Immature natural killer cell (primary cell): ENCODE data around the gene NBPF14. TPM values are rescaled to one million over a fixed set of nuclear protein-coding genes. Genes with fewer than 3 reads are reported as not detected.
A peak's percentile ranks its signal among the peaks of the same experiment; 100 is the strongest.
"Not testable (repeated sequence)": the region's sequence is repeated elsewhere in the genome, so short reads cannot be mapped to it uniquely, and the experiment has no call there.

Source experiments
- DNase-seq, 3 donors: peaks; one replicate each; pipeline ENCODE4 v3.0.0; 2022; ENCODE audit warnings: mixed read lengths in 1 of 3
- H3K27ac Mint-ChIP-seq, 6 donors: one replicate each; pipeline ENCODE4 v1.8.0; 2020; ENCODE audit warnings: mixed read lengths in 6 of 6, mild to moderate bottlenecking in 5 of 6, inconsistent platforms in 4 of 6, moderate library complexity in 3 of 6
- H3K27me3 Mint-ChIP-seq, 3 donors: one replicate each; pipeline ENCODE4 v1.8.0; 2020 to 2021; ENCODE audit warnings: low read depth in 3 of 3, mild to moderate bottlenecking in 3 of 3, mixed read lengths in 3 of 3, moderate library complexity in 3 of 3, inconsistent platforms in 1 of 3
- H3K36me3 Mint-ChIP-seq, 3 donors: one replicate each; pipeline ENCODE4 v1.8.0; 2020; ENCODE audit warnings: mixed read lengths in 3 of 3, inconsistent platforms in 2 of 3, mild to moderate bottlenecking in 2 of 3
- H3K4me1 Mint-ChIP-seq, 2 donors: one replicate each; pipeline ENCODE4 v1.8.0; 2020; ENCODE audit warnings: inconsistent platforms in 2 of 2, mild to moderate bottlenecking in 2 of 2, mixed read lengths in 2 of 2, moderate library complexity in 1 of 2
- H3K4me3 Mint-ChIP-seq, 5 donors: one replicate each; pipeline ENCODE4 v1.8.0; 2020; ENCODE audit warnings: mild to moderate bottlenecking in 5 of 5, mixed read lengths in 5 of 5, inconsistent platforms in 3 of 5, moderate library complexity in 3 of 5
- H3K9me3 Mint-ChIP-seq, 6 donors: one replicate each; pipeline ENCODE4 v1.8.0; 2020; ENCODE audit warnings: mild to moderate bottlenecking in 6 of 6, mixed read lengths in 6 of 6, inconsistent platforms in 4 of 6, moderate library complexity in 3 of 6
- polyA plus RNA-seq, 3 donors: library from polyadenylated mRNA; unstranded; fragments of 300-500 nt; fragmentation: Illumina TruSeq; gene quantifications; one replicate each; pipeline ENCODE4 v1.2.3, GENCODE V29; 2021

The NBPF14 gene
- polyA plus RNA-seq, 3 donors from 2014 or later = 9.9 to 11.1 (median 10.1) TPM

GRCh38 chr1:148522072-148522471 lies 73.7 kb downstream of the NBPF14 start:
- H3K27ac Mint-ChIP-seq = peak overlapping the region; percentile 93 to 99 (median 98)
- DNase-seq = peak; percentile 82 to 88 (median 86)
- H3K27me3 Mint-ChIP-seq = peaks cover 9 to 12% (median 10%) of the 10 kb centered on the region in 3 donors
- H3K9me3 Mint-ChIP-seq, H3K36me3 Mint-ChIP-seq: not testable (repeated sequence)
- peak overlapping the region; percentile 88 to 98 (median 94) for H3K4me3 Mint-ChIP-seq
- H3K4me1 Mint-ChIP-seq = peaks cover 9 to 12% of the 10 kb centered on the region in 2 donors

- H3K4me3 Mint-ChIP-seq = peak overlapping the region in 1 of 5 donors; percentile 47
- not testable (repeated sequence) for H3K36me3 Mint-ChIP-seq, H3K27me3 Mint-ChIP-seq, H3K9me3 Mint-ChIP-seq
- peaks cover 20 to 27% of the 10 kb centered on the region in 2 donors for H3K4me1 Mint-ChIP-seq
- H3K27ac Mint-ChIP-seq = peak overlapping the region in 3 of 6 donors; percentile 72 to 80 (median 80)
- peak; percentile 50 to 60 (median 57) for DNase-seq
Observed at GRCh38 chr1:148514310-148514709, 81.5 kb downstream of the NBPF14 start.

- not testable (repeated sequence) for DNase-seq, H3K9me3 Mint-ChIP-seq, H3K36me3 Mint-ChIP-seq, H3K27me3 Mint-ChIP-seq
- Mint-ChIP-seq H3K27ac (peak overlapping the region in 1 of 6 donors; percentile 62), H3K4me1 (peaks cover 17 to 23% of the 10 kb centered on the region in 2 donors), H3K4me3 (peak overlapping the region in 1 of 5 donors; percentile 21)
Observed at GRCh38 chr1:148512571-148513184, 83.1 kb downstream of the NBPF14 start.

- not testable (repeated sequence) for DNase-seq, H3K36me3 Mint-ChIP-seq, H3K27ac Mint-ChIP-seq, H3K4me3 Mint-ChIP-seq, H3K27me3 Mint-ChIP-seq, H3K9me3 Mint-ChIP-seq, H3K4me1 Mint-ChIP-seq
Observed at GRCh38 chr1:148493933-148494332, 101.9 kb downstream of the NBPF14 start.

- not testable (repeated sequence) for H3K9me3 Mint-ChIP-seq, H3K36me3 Mint-ChIP-seq, DNase-seq, H3K27me3 Mint-ChIP-seq, H3K4me1 Mint-ChIP-seq
- peak within 1 kb of the TSS in 2 of 5 donors; percentile 18 to 49 for H3K4me3 Mint-ChIP-seq
- H3K27ac Mint-ChIP-seq = peak within 1 kb of the TSS; percentile 57 to 87 (median 76)
Observed at GRCh38 chr1:148483029-148483428, 112.8 kb downstream of the NBPF14 start, which contains the start of gene PPIAL4G. Gene PPIAL4G (minus strand): TSS chr1:148483302. CDS start chr1:148483252, 50 bp downstream.

Other genes starting within 250 kb of the NBPF14 start
- gene PPIAL4G, start 112.7 kb downstream of the NBPF14 start, polyA plus RNA-seq = under 1 TPM in 2 of 3 donors, not detected in 1; 0.12 to 0.24 TPM
- gene NUDT4B, start 152.8 kb upstream of the NBPF14 start, polyA plus RNA-seq = 1 to 10 TPM; 1.8 to 6.5 (median 4.9) TPM
- 10 to 100 TPM in 1 of 3 donors, 1 to 10 TPM in 2; 3.2 to 13.4 (median 4.6) TPM for gene PDE4DIP, start 248.4 kb upstream of the NBPF14 start, polyA plus RNA-seq